GM21381 (cell line): Measurements from ENCODE around the gene ACTN1.
"Not testable (repeated sequence)": the region's sequence is repeated elsewhere in the genome, so short reads cannot be mapped to it uniquely, and the experiment has no call there.

Experiments used
- ATAC-seq: cut with Tn5 transposase; IDR thresholded peaks from one replicate; pipeline ENCODE4 v1.9.1; 2021; ENCODE audit warnings: mild to moderate bottlenecking, moderate library complexity; ENCODE audit not compliant: unreplicated experiment

Gene ACTN1

DNA sequence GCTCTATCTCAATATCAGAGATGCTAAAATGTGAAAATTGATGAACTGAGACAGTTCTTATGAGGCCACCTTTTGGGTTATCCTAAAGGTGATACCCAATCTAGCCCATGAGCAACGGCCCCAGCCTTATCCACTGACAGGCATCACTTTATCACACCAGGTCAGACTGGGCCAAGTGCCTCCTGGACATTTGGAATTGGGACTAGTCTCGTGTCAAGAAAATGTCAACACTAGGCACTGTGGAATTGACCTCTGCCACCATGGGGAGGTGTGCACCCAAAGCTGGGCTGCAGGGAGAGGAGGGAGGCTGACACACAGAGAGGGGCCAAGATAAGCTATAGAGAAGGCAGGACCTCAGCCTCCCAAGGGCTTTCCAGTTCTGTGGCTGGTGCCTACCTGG, 107.7 kb downstream of the ACTN1 start:
- no peak for ATAC-seq

DNA sequence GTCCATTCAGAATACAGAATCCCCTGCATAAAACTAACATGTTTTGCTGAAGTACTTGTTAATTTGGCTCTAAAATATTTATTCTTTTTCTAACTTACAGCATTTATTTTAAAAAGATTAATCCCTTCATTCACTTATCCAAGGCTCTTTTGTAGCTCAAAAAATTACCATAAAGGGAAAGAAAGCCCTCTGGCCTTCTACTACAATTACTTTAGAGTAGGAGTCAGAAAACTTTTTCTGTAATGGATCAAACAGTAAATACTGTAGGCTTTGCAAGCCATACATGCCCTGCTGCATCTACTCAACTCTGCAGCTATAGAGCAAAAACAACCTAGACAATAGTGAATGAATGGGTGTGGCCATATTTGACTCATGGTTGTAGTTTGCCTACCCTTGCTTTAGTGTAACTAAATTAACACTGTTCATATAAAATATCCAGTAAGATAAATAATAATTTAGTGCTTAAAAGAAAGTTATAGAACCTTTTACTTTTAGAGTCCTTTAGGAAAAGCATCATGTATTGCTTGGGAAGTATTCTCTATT, 112.0 kb downstream of the ACTN1 start:
- ATAC-seq: no peak

DNA sequence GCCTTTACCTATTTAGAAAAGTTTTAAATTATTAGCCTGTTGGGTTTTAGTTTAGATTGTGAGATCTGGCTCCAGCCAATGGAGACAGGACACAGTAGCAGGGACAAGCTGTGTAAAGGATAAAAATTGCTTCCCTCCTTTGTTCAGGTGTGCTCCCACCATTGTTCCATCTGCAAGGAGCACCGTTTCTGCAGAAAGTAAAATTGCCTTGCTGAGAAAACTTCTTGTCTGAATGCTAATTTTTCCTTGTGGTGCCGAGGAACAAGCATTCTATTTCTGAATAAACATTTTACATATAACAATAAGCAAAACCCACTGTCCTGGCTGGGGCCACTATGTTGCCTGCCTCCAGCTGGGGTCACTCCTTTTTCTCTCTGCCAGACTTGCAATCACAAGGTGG, 113.6 kb downstream of the ACTN1 start:
- ATAC-seq: no peak

DNA sequence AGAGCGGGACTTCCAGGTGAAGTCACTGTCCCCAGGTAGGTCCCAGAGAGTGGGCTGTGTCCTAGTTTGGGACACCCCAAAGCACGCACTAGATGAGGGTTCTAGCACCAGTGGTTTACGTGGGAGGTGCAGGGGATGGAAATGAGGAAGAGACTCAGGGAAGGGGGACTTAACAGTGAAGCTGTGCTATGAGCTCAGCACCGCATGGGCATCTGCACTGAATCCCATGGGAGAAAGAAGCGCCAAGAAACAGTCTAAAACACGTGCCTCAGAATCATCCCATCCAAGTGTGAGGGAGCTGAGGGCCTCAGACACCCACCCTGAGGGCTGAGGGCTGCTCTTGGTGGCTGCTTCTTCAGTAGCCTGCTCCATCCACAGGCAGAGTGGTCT, 114.7 kb downstream of the ACTN1 start:
- no peak for ATAC-seq

- no peak for ATAC-seq
Measured at GRCh38 chr14:68863610-68864360, 115.3 kb downstream of the ACTN1 start.

DNA sequence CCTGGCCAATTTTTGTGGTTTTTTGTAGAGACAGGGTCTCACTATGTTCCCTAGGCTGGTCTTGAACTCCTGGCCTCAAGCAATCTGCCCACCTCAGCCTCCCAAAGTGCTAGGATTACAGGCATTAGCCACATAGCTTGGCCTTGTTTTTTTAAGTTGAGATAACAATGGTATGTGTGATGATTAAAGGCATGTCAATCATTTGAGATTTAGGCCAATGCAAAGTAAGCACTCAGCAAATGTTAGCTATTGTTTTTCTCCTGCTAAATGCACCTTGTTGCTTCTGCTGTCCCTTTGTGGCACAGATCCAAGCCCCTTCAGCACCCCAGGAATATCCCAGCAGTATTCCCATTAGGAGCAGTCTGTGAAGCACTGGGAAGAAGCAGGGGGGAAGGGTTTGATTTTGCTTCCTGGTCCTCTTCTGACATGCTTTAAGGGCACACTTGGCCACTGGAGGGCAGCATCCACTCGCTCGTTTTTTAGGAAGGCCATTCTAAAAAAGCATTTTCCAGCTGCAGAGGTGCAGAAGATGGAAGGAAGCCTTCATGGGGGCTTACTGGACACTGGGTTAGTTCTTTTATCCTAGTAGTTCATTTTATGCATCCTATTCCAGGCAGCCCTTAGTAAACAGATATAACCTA, 116.0 kb downstream of the ACTN1 start:
- ATAC-seq: no peak

DNA sequence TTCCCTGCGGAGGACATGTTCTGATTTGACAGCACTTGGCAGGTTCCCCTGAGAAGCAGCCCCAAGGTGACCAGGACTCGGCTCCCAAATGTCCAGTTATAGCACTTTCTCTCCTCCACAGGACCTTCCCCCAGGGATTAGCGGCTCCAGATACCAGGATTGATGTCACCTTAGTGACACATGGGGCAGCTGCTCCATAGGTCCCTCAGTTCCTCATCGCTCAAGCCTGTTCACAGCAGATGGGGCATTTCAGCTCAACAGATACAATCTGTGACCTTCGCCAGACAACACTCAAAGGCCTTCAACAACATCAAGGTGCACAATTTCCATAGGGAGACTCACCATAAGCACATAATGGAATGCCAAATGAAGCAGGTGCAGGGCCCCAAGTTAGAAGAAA, 118.3 kb downstream of the ACTN1 start:
- ATAC-seq: no peak

- ATAC-seq: no peak
Measured at GRCh38 chr14:68857516-68858070, 121.5 kb downstream of the ACTN1 start.

DNA sequence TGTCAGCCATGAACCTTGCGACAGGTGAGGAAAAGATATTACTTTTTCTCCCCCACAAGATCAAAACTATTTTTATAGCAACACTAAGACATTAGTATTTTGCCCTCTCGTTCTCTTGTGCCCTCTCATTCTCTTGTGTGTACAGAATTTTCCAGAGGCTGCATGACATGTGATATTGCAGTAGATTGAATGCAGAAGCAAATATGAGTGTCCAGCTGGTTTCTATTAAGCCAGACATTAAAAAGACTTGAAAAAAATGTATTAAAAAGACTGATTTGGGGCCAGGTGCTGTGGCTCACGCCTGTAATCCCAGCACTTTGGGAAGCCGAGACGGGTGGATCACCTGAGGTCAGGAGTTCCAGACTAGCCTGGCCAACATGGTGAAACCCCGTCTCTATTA, 122.5 kb downstream of the ACTN1 start:
- ATAC-seq: no peak

- no peak for ATAC-seq
Measured at GRCh38 chr14:68854421-68854820, 124.7 kb downstream of the ACTN1 start.

- ATAC-seq: no peak
Measured at GRCh38 chr14:68853749-68854148, 125.4 kb downstream of the ACTN1 start.

DNA sequence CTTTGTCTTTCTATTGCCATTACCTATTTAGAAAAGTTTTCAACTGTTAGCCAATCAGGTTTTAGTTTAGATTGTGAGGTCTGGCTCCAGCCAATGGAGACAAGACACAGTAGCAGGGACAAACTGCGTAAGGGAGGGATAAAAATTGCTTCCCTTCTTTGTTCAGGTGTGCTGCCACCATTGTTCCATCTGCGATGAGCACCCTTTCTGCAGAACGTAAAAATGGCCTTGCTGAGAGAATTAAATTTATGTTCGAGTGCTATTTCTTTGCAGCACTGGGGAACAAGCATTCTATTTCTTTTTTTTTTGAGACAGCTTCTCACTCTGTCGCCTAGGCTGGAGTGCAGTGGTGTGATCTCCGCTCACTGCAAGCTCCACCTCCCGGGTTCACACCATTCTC, 126.6 kb downstream of the ACTN1 start:
- ATAC-seq: not testable (repeated sequence)

- no peak for ATAC-seq
Measured at GRCh38 chr14:68851078-68851477, 128.0 kb downstream of the ACTN1 start.

- no peak for ATAC-seq
Measured at GRCh38 chr14:68849416-68849815, 129.7 kb downstream of the ACTN1 start.

GRCh38 chr14:68848253-68848652, 130.8 kb downstream of the ACTN1 start:
- no peak for ATAC-seq

DNA sequence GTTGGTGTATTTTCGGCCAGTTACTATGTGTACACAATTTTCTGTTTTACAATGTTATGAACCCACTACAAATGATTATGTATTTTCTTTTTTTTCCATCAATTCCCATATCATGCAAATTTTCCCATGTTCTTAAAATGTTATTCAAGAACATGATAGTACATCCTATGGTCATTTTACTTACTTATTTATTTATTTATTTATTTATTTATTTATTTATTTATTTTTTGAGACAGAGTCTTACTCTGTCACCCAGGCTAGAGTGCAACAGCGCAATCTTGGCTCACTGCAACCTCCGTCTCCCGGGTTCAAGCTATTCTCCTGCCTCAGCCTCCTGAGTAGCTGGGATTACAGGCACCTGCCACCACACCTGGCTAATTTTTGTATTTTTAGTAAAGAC, 131.5 kb downstream of the ACTN1 start:
- not testable (repeated sequence) for ATAC-seq

- ATAC-seq: no peak
Measured at GRCh38 chr14:68846466-68846865, 132.6 kb downstream of the ACTN1 start.

- ATAC-seq: no peak
Measured at GRCh38 chr14:68844210-68844545, 134.9 kb downstream of the ACTN1 start.

DNA sequence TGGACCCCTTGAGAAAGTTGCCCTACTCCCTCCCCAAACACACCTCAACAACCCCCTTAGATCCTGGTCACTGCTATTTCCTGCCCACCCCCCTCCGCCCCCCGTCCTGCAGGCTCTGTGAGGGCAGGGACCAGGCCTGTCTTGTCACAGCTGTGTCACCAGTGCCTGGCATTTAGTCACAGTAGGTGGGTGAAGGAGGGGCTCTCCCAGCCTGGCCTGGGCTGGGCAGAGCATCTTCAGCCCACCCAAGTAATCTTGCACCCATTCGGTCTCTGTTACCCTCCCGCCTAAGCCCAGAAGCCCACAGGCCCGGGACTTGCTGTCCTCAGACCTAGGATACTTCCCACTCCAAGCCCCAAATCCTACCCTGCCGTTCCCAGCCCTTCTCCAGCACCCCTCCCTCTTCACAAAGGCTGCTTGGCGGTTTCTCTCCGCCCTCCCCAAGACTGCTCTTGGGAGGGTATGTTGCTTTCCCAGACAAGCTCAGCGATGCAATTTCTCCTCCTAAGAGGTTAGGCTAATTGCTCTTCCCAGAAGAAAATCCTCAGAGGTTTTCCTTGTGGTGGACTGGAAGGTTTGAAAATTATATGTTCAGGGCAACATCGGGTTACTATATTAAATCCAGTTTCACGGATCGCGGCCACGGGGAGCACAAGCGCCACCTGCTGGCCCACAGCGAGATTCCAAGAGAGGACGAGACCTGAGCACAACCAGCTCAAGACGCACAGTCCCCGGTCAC, 135.5 kb downstream of the ACTN1 start:
- ATAC-seq: no peak

DNA sequence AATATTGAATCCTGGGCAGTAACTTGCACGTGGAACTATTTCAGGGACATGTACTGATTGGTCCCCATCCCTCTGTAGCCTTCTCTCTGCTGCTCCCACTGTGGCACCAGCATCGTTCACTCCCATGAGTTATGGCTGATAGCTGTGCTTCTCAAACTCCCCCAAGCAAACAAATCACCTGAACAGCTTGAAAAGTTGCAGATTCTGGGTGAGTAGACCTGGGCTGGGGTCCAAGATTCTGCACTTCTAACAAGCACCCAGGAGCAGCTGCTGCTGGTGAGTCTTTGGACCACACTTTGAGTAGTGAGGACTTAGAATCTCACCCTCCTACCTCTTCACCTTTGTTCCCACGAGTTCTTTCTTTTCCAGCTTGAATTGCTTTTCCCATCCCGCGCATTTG, 136.8 kb downstream of the ACTN1 start:
- ATAC-seq: no peak

GRCh38 chr14:68841016-68841809, 137.9 kb downstream of the ACTN1 start:
- no peak for ATAC-seq
